Left renal cortex interstitium (tissue), 4 donors: ENCODE measurements around the gene RAB3A. TPM values are rescaled to one million over a fixed set of nuclear protein-coding genes. Genes with fewer than 3 reads are reported as not detected.
"Not testable (repeated sequence)": the region's sequence is repeated elsewhere in the genome, so short reads cannot be mapped to it uniquely, and the experiment has no call there.

ENCODE experiments used
- DNase-seq, 4 donors: peaks; one replicate each; pipeline ENCODE4 v3.0.0-alpha.2; 2013; ENCODE audit warnings: low read depth in 4 of 4, low spot score in 2 of 4, missing footprints in 1 of 4
- polyA plus RNA-seq, 4 donors: library from polyadenylated mRNA; unstranded; fragments of 120-200 nt; gene quantifications; one replicate each; pipeline ENCODE4 v1.2.1, GENCODE V29; 2013; ENCODE audit not compliant: insufficient read length in 4 of 4

Gene RAB3A
- polyA plus RNA-seq, 4 donors: 4.6 to 5.8 (median 5.3) TPM

- no peak for DNase-seq
Observed at GRCh38 chr19:18171605-18172327, 32.1 kb downstream of the RAB3A start.

GRCh38 chr19:18170714-18171255 is 33.1 kb downstream of the RAB3A start:
- DNase-seq: no peak

- no peak for DNase-seq
Observed at GRCh38 chr19:18168673-18169381, 35.0 kb downstream of the RAB3A start.

- DNase-seq: no peak
Observed at GRCh38 chr19:18167975-18168645, 35.7 kb downstream of the RAB3A start.

- DNase-seq: no peak
Observed at GRCh38 chr19:18167011-18167410, 36.8 kb downstream of the RAB3A start.

- no peak for DNase-seq
Observed at GRCh38 chr19:18165794-18166544, 37.9 kb downstream of the RAB3A start.

GRCh38 chr19:18164072-18164471 is 39.8 kb downstream of the RAB3A start:
- DNase-seq: no peak

- no peak for DNase-seq
Observed at GRCh38 chr19:18161636-18162002, 42.2 kb downstream of the RAB3A start.

GRCh38 chr19:18160971-18161635 is 42.7 kb downstream of the RAB3A start:
- no peak for DNase-seq

GRCh38 chr19:18160493-18160970 is 43.3 kb downstream of the RAB3A start:
- DNase-seq: no peak

- no peak for DNase-seq
Observed at GRCh38 chr19:18159810-18160209, 44.0 kb downstream of the RAB3A start.

- not testable (repeated sequence) for DNase-seq
Observed at GRCh38 chr19:18159059-18159616, 44.7 kb downstream of the RAB3A start.

GRCh38 chr19:18158467-18158866 is 45.4 kb downstream of the RAB3A start:
- DNase-seq: no peak

GRCh38 chr19:18157465-18158063 is 46.3 kb downstream of the RAB3A start:
- DNase-seq: no peak

GRCh38 chr19:18156841-18157464 is 46.9 kb downstream of the RAB3A start:
- peak in 2 of 4 donors; percentile 57 to 66 for DNase-seq

GRCh38 chr19:18156268-18156667 is 47.6 kb downstream of the RAB3A start:
- no peak for DNase-seq

GRCh38 chr19:18155095-18156087 is 48.5 kb downstream of the RAB3A start:
- no peak for DNase-seq
